Measurements from ENCODE around the gene TOP3A.

DNA sequence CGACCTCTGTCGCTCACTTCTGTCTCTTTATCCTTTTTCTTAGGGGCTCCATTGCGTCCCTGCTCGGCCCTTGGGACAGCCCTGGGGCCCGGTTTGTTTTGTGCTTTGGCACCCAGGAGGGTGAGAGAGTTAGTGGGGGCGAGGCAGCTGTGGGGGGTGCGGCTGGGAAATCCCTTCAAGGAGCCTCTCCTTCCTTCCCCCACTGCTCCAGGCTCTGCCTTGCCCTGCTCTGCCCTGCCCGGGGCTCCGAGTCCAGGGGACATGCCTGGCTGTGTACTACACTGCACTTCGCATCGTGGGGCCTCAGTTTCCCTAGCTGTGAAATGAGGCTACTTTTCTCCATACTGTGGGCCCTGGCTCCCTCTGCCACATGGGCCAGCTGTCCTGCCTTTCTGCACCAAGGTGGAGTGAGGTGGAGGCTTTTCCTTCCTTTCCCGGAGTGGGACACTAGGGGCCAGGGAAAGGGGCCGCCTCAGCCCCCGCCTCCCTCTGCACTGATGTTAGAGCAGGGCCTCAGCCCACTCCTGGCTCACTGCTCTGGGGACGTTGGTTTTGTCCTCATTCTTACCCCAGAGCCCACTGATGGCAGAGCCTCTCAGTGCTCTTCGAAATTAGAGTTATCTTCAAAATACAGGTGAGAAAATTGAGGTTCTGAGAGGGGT, 88.4 kb downstream of the TOP3A start:
- TF ChIP-seq ELF4 (CRISPR knock-in tag; IDR thresholded peaks at IDR 0.05; ENCODE audit: low read depth) (no peak), TEAD1 (CRISPR knock-in tag; IDR thresholded peaks at IDR 0.05) (no peak), FOXP1 (CRISPR knock-in tag; IDR thresholded peaks at IDR 0.05; ENCODE audit: borderline replicate concordance) (no peak), TEAD4 (CRISPR knock-in tag; IDR thresholded peaks at IDR 0.05) (no peak), SP1 (CRISPR knock-in tag; conservative IDR thresholded peaks at IDR 0.05) (no peak; the same call in 1 of the 2 replicates), CREB1 (CRISPR knock-in tag; IDR thresholded peaks at IDR 0.05) (no peak), SMAD3 (CRISPR knock-in tag; IDR thresholded peaks at IDR 0.05; ENCODE audit: borderline replicate concordance) (no peak), ZBTB21 (CRISPR knock-in tag; IDR thresholded peaks at IDR 0.05; ENCODE audit: borderline replicate concordance) (no peak)
- TF ChIP-seq, protein P1, sequence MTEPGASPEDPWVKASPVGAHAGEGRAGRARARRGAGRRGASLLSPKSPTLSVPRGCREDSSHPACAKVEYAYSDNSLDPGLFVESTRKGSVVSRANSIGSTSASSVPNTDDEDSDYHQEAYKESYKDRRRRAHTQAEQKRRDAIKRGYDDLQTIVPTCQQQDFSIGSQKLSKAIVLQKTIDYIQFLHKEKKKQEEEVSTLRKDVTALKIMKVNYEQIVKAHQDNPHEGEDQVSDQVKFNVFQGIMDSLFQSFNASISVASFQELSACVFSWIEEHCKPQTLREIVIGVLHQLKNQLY (CRISPR knock-in tag; IDR thresholded peaks at IDR 0.05) = no peak
- TF ChIP-seq, protein P2, sequence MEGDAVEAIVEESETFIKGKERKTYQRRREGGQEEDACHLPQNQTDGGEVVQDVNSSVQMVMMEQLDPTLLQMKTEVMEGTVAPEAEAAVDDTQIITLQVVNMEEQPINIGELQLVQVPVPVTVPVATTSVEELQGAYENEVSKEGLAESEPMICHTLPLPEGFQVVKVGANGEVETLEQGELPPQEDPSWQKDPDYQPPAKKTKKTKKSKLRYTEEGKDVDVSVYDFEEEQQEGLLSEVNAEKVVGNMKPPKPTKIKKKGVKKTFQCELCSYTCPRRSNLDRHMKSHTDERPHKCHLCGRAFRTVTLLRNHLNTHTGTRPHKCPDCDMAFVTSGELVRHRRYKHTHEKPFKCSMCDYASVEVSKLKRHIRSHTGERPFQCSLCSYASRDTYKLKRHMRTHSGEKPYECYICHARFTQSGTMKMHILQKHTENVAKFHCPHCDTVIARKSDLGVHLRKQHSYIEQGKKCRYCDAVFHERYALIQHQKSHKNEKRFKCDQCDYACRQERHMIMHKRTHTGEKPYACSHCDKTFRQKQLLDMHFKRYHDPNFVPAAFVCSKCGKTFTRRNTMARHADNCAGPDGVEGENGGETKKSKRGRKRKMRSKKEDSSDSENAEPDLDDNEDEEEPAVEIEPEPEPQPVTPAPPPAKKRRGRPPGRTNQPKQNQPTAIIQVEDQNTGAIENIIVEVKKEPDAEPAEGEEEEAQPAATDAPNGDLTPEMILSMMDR (IDR thresholded peaks at IDR 0.05) = no peak
- TF ChIP-seq, protein P3, sequence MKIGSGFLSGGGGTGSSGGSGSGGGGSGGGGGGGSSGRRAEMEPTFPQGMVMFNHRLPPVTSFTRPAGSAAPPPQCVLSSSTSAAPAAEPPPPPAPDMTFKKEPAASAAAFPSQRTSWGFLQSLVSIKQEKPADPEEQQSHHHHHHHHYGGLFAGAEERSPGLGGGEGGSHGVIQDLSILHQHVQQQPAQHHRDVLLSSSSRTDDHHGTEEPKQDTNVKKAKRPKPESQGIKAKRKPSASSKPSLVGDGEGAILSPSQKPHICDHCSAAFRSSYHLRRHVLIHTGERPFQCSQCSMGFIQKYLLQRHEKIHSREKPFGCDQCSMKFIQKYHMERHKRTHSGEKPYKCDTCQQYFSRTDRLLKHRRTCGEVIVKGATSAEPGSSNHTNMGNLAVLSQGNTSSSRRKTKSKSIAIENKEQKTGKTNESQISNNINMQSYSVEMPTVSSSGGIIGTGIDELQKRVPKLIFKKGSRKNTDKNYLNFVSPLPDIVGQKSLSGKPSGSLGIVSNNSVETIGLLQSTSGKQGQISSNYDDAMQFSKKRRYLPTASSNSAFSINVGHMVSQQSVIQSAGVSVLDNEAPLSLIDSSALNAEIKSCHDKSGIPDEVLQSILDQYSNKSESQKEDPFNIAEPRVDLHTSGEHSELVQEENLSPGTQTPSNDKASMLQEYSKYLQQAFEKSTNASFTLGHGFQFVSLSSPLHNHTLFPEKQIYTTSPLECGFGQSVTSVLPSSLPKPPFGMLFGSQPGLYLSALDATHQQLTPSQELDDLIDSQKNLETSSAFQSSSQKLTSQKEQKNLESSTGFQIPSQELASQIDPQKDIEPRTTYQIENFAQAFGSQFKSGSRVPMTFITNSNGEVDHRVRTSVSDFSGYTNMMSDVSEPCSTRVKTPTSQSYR (CRISPR knock-in tag; IDR thresholded peaks at IDR 0.05) = no peak
- TF ChIP-seq, protein P4, sequence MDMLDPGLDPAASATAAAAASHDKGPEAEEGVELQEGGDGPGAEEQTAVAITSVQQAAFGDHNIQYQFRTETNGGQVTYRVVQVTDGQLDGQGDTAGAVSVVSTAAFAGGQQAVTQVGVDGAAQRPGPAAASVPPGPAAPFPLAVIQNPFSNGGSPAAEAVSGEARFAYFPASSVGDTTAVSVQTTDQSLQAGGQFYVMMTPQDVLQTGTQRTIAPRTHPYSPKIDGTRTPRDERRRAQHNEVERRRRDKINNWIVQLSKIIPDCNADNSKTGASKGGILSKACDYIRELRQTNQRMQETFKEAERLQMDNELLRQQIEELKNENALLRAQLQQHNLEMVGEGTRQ (CRISPR knock-in tag; IDR thresholded peaks at IDR 0.05) = no peak
- TF ChIP-seq, protein P5, sequence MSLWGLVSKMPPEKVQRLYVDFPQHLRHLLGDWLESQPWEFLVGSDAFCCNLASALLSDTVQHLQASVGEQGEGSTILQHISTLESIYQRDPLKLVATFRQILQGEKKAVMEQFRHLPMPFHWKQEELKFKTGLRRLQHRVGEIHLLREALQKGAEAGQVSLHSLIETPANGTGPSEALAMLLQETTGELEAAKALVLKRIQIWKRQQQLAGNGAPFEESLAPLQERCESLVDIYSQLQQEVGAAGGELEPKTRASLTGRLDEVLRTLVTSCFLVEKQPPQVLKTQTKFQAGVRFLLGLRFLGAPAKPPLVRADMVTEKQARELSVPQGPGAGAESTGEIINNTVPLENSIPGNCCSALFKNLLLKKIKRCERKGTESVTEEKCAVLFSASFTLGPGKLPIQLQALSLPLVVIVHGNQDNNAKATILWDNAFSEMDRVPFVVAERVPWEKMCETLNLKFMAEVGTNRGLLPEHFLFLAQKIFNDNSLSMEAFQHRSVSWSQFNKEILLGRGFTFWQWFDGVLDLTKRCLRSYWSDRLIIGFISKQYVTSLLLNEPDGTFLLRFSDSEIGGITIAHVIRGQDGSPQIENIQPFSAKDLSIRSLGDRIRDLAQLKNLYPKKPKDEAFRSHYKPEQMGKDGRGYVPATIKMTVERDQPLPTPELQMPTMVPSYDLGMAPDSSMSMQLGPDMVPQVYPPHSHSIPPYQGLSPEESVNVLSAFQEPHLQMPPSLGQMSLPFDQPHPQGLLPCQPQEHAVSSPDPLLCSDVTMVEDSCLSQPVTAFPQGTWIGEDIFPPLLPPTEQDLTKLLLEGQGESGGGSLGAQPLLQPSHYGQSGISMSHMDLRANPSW (CRISPR knock-in tag; conservative IDR thresholded peaks at IDR 0.05; ENCODE audit: low read depth) = no peak

Data from WTC11 (cell line).